Suprapubic skin (tissue), 3 donors: ENCODE results near the gene B3GALNT2.
"Not testable (repeated sequence)": the region's sequence is repeated elsewhere in the genome, so short reads cannot be mapped to it uniquely, and the experiment has no call there.

Source experiments
- CTCF ChIP-seq, 2 donors: fragments of 200-600 bp in 1 of 2; fragments of 450-650 bp in 1 of 2; sonication (generic) in 1 of 2; IDR thresholded peaks; one replicate each; pipeline ENCODE4 v1.5.1; 2016 to 2019; ENCODE audit warnings: antibody characterized with exemption in 2 of 2, mild to moderate bottlenecking in 1 of 2, moderate library complexity in 1 of 2
- POLR2AphosphoS5 ChIP-seq, 3 donors: sonication (generic); formaldehyde crosslinking; IDR thresholded peaks; one replicate each; pipeline ENCODE4 v1.6.1; 2017; ENCODE audit warnings: antibody characterized with exemption in 3 of 3

- TF ChIP-seq POLR2AphosphoS5, CTCF (IDR thresholded peaks at IDR 0.05): not testable (repeated sequence)
These were observed 41.4 kb downstream of the B3GALNT2 start for GRCh38 chr1:235462832-235463231.
